GM12873 (cell line): ENCODE data around the gene PGP.

ENCODE experiments used
- TF ChIP-seq, protein P1 (sequence below): IDR thresholded peaks from 2 replicates; pipeline ENCODE4 v1.5.1; 2012; ENCODE audit warnings: low read depth, mild to moderate bottlenecking, moderate library complexity, low read length, control low read depth; ENCODE audit not compliant: insufficient read depth; ENCODE audit errors: missing control alignments

PGP gene

GRCh38 chr16:2230376-2230775 lies 15.7 kb upstream of the PGP start:
- TF ChIP-seq, protein P1, sequence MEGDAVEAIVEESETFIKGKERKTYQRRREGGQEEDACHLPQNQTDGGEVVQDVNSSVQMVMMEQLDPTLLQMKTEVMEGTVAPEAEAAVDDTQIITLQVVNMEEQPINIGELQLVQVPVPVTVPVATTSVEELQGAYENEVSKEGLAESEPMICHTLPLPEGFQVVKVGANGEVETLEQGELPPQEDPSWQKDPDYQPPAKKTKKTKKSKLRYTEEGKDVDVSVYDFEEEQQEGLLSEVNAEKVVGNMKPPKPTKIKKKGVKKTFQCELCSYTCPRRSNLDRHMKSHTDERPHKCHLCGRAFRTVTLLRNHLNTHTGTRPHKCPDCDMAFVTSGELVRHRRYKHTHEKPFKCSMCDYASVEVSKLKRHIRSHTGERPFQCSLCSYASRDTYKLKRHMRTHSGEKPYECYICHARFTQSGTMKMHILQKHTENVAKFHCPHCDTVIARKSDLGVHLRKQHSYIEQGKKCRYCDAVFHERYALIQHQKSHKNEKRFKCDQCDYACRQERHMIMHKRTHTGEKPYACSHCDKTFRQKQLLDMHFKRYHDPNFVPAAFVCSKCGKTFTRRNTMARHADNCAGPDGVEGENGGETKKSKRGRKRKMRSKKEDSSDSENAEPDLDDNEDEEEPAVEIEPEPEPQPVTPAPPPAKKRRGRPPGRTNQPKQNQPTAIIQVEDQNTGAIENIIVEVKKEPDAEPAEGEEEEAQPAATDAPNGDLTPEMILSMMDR = no peak

DNA sequence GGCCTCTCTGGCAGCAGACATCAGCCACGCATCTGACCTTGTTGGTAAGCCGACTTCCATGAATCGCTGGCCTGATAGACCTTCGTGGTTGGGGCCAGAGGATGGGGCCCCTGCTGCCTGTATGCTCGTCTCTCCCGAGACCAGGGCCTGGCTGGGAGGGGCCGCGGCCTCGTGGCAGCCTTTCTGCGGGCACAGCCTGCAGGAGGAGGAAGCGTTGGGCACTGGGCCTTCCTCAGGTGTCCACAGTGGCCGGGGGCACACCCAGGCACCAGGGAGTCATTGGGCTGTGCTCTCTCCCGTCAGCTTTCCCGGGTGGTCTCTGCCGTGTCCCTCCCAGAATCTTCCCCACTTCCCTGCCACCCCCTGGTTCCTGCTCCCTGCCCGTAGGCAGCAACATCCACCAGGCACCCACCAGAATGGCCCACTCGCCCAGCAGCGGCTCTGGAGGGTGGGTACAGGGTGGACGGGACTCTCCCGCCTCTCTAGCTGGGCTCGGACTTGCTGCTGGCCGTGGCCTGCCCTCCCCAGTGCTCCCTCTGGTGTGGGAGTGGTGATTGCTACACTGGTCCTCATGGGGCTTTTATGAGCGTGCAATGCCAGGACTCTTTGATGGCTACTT lies 15.1 kb upstream of the PGP start:
- TF ChIP-seq, protein P1 = no peak

DNA sequence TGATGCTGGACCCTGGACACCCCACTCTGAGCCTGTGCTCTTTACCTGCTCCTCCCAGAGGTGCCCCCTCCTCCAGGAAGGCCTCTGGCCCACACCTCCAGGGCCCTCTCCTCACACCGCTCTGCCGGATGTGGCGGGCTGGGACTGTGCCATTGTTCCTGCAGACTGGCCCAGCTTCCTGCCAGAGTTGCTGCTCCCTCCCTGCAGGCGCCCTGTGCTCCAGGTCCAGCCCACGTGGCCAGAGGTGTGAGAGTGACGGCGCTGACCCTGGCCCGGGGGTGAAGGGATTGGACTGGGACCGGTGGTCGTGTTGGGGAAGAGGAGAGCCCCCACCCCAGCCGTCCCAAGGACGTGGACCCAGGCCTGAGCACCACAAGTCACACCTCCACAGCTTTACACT lies 14.5 kb upstream of the PGP start:
- TF ChIP-seq, protein P1 = no peak

DNA sequence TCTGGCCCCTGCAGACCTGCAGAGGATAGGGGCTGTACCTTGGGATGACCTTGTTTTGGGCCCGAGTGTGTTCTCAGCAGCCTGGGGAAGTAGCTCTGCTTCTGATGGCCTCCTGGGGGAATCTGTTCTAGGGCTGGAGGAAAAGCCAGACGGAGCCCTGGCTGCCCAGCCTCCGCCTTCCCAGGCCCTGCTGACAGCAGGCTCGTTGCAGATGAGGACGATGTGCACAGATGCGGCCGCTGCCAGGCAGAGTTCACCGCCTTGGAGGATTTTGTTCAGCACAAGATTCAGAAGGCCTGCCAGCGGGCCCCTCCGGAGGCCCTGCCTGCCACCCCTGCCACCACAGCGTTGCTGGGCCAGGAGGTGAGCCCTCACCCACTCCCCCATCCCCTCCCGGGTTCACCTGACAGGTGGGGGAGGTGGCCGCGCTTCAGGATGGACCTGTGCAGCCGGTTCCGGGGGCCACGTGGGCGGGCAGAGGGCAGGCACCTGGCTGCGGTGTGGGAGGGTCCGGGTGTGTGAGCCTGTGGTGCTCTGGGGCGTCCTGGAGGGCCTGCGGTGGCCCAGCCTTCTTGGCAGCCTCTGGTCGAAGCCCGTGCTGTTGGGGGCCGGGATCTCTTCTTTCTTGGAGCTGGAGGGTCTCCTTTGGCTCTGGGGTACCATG lies 13.7 kb upstream of the PGP start:
- TF ChIP-seq, protein P1 = no peak

DNA sequence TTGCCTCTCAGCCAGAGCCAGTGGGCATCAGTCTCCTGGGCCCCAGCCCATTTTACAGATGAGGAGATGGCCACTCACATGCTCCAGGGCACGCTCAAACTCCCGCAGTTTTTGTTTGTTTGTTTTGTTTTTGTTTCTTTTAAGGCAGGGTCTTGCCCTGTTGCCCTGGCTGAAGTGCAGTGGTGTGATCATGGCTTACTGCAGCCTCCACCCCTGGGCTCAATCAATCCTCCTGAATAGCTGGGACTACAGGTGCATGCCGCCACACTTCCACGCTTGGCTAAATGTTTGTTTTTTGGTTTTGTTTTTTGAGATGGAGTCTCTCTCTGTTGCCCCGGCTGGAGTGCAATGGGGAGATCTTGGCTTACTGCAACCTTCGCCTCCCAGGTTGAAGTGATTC lies 12.3 kb upstream of the PGP start:
- TF ChIP-seq, protein P1 = no peak

- TF ChIP-seq, protein P1 = no peak
Observed at GRCh38 chr16:2226245-2226793, 11.7 kb upstream of the PGP start.

GRCh38 chr16:2223942-2224486 lies 9.4 kb upstream of the PGP start:
- TF ChIP-seq, protein P1 = peak; percentile 17
